ENCODE results near the gene RAPGEF6.
"Not testable (repeated sequence)": the region's sequence is repeated elsewhere in the genome, so short reads cannot be mapped to it uniquely, and the experiment has no call there.

Gene RAPGEF6

DNA sequence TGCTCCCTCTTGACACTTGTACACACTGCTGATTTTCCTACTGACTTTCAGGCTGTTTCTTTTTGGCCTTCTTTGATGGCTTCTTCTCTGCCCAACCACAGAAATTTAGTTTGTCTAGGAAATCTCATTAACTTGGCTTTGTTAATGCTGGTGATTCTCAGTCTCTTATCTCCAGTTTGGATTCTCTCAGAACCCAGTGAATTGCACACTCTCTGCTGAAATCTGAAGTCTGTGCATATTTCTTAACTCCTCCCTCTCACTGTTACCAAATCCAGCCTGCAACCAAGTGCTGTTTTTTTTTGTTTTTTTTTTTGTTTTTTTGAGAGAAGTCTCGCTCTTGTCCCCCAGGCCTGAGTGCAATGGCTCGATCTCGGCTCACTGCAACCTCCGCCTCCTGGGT, 254.0 kb downstream of the RAPGEF6 start:
- DNase-seq = no peak

- not testable (repeated sequence) for DNase-seq
Measured at GRCh38 chr5:131380238-131380637, 254.8 kb downstream of the RAPGEF6 start.

GRCh38 chr5:131379723-131380122, 255.3 kb downstream of the RAPGEF6 start:
- DNase-seq = no peak

GRCh38 chr5:131378721-131379541, 256.1 kb downstream of the RAPGEF6 start:
- no peak for DNase-seq

DNA sequence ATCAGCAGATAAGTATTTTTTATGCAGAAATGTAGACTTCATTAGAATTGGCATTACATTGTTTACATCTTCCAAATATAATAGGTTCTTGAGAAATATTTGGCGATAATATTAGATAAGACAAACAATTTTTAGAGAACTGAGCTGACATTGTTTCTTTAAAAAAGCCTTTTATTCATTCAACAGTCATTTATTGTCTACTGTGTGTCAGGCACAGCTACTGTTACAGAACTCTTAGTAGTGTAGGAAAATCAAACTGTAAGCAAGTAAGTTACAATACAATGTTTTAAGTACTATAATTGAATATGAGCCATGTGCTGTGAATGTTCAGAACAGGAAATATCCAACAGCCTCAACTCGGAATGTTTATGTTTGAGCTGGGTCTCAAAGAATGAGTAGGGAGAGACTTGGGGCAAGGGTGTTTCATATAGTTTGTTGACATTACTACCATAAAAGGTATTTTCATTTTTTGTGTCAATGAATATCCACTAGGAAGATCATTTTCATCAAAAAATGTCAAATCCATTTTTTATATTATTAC, 257.2 kb downstream of the RAPGEF6 start:
- no peak for DNase-seq

DNA sequence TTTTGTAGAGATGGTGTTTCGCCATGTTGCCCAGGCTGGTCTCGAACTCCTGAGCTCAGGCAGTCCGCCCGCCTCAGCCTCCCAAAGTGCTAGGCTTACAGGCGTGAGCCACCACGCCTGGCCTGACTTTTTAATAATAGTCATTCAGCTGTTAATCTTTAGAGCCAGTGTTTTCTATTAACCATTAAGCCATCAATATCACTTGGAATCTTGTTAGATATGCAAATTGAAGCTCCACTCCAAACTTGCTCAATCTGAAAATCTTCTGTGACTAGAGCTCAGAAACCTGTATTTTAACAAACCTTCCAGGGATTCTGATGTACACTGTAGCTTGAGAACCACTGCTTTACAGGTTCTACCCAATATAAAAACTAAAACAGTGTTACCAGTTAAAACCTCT, 257.7 kb downstream of the RAPGEF6 start:
- DNase-seq = no peak

DNA sequence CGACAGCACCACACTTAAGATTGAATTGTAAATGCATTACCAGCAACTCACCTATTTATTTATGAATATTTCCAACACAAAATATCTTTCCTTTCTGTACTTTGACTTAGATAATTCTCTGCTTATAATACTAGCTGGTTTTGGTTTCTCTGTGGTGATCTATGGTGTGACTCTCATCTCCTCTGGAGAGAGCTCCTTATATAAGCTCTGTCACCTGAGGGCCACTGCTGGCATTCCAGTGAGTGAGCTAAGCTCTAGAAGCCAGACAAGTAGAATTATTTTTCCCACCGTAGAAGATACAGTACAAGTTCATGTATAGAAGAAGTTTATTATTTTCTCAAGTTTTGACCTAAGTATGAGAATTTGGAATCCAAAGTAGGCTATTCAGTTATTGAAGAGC, 259.7 kb downstream of the RAPGEF6 start:
- DNase-seq = no peak
